SK-N-SH (cell line): Measurements from ENCODE around the gene UPF2. TPM values are rescaled to one million over a fixed set of nuclear protein-coding genes. Genes with fewer than 3 reads are reported as not detected.

ENCODE experiments used
- CTCF ChIA-PET: fragments of 300-600, 350-600 bp; formaldehyde crosslinking; extraction: SDS; loops from one replicate; lab custom pipeline; 2021; lab: Yijun Ruan, JAX
- POLR2A ChIA-PET: fragments of 350-600 bp; sonication (Branson Sonifier 250); formaldehyde crosslinking; extraction: SDS; loops from one replicate; lab custom pipeline; 2020; ENCODE audit warnings: antibody characterized with exemption, inconsistent platforms; lab: Yijun Ruan, JAX
- DNase-seq: peaks from one replicate; pipeline ENCODE4 v3.0.0; 2012
- H2AFZ ChIP-seq: fragments of 200-600 bp; sonication (generic); 2 replicates; pipeline ENCODE4 v1.8.1; 2016; ENCODE audit warnings: antibody characterized with exemption, mild to moderate bottlenecking, low read depth
- H3F3A ChIP-seq: fragments of 200-600 bp; sonication (generic); replicated peaks from 2 replicates; pipeline ENCODE3; 2016; ENCODE audit warnings: antibody characterized with exemption, mild to moderate bottlenecking; ENCODE audit not compliant: insufficient read depth
- H3K27ac ChIP-seq, 2 experiments: fragments of 200-500 bp in 1 of 2; fragments of 200-600 bp in 1 of 2; sonication (Bioruptor generic) in 1 of 2; sonication (generic), shearing (Covaris generic) in 1 of 2; 2 replicates each; pipeline versions ENCODE4 v1.5.1 to v1.6.1; 2014 to 2016; ENCODE audit warnings: low read depth in 2 of 2, inconsistent platforms in 1 of 2, low read length in 1 of 2, mild to moderate bottlenecking in 1 of 2, mixed read lengths in 1 of 2
- H3K27me3 ChIP-seq: fragments of 200-600 bp; sonication (generic), shearing (Covaris generic); 2 replicates; pipeline ENCODE4 v1.6.1; 2016; ENCODE audit warnings: mixed run types; ENCODE audit not compliant: insufficient read depth
- H3K36me3 ChIP-seq, 2 experiments: fragments of 200-500 bp in 1 of 2; fragments of 200-600 bp in 1 of 2; sonication (Bioruptor generic) in 1 of 2; sonication (generic) in 1 of 2; replicated peaks in 1 of 2; 2 replicates each; pipeline versions ENCODE3 to v1.5.1; 2014 to 2016; ENCODE audit warnings: low read length in 1 of 2, mild to moderate bottlenecking in 1 of 2; ENCODE audit not compliant: insufficient read depth in 2 of 2, control insufficient read depth in 1 of 2
- H3K4me1 ChIP-seq, 2 experiments: fragments of 200-500 bp in 1 of 2; fragments of 200-600 bp in 1 of 2; sonication (Bioruptor generic) in 1 of 2; sonication (generic), shearing (Covaris generic) in 1 of 2; 2 replicates each; pipeline versions ENCODE4 v1.5.1 to v1.6.1; 2014 to 2016; ENCODE audit warnings: low read depth in 1 of 2, low read length in 1 of 2, mixed run types in 1 of 2; ENCODE audit not compliant: insufficient read depth in 2 of 2, control insufficient read depth in 1 of 2
- H3K4me2 ChIP-seq: fragments of 200-600 bp; sonication (generic), shearing (Covaris generic); 2 replicates; pipeline ENCODE4 v1.6.1; 2017; ENCODE audit warnings: mixed run types
- H3K4me3 ChIP-seq, 2 experiments: fragments of 200-500 bp in 1 of 2; fragments of 200-600 bp in 1 of 2; sonication (Bioruptor generic) in 1 of 2; sonication (generic), shearing (Covaris generic) in 1 of 2; 2 replicates each; pipeline versions ENCODE4 v1.5.1 to v1.8.1; 2014 to 2016; ENCODE audit warnings: low read depth in 2 of 2, inconsistent platforms in 1 of 2, low read length in 1 of 2, mild to moderate bottlenecking in 1 of 2, mixed read lengths in 1 of 2, moderate library complexity in 1 of 2
- H3K79me2 ChIP-seq: fragments of 200-600 bp; sonication (generic); 2 replicates; pipeline ENCODE4 v1.8.1; 2017; ENCODE audit warnings: mild to moderate bottlenecking; ENCODE audit not compliant: insufficient read depth
- H3K9ac ChIP-seq: fragments of 200-600 bp; sonication (generic); 2 replicates; pipeline ENCODE4 v1.6.1; 2017; ENCODE audit warnings: mixed run types
- H3K9me2 ChIP-seq: fragments of 200-600 bp; sonication (generic); 2 replicates; pipeline ENCODE4 v1.6.1; 2017; ENCODE audit warnings: mixed run types
- H3K9me3 ChIP-seq: fragments of 200-600 bp; sonication (generic); 2 replicates; pipeline ENCODE4 v1.6.1; 2017; ENCODE audit warnings: mixed run types, mild to moderate bottlenecking, moderate library complexity
- H4K20me1 ChIP-seq: fragments of 200-600 bp; sonication (generic); 2 replicates; pipeline ENCODE4 v1.6.1; 2017; ENCODE audit warnings: mild to moderate bottlenecking, mixed run types; ENCODE audit not compliant: insufficient read depth
- CHD2 ChIP-seq: fragments of 150-350 bp; IDR thresholded peaks from 2 replicates; pipeline ENCODE4 v1.6.1; 2018; ENCODE audit warnings: low read length; ENCODE audit not compliant: partially characterized antibody
- EP300 ChIP-seq, 2 experiments: IDR thresholded peaks; 2 replicates each; pipeline versions ENCODE4 v1.4.0 to v1.6.1; 2012; ENCODE audit warnings: borderline replicate concordance in 1 of 2, low read depth in 1 of 2, low read length in 1 of 2
- EZH2phosphoT487 ChIP-seq: fragments of 200-600 bp; sonication (generic); IDR thresholded peaks from 2 replicates; pipeline ENCODE4 v1.6.1; 2017; ENCODE audit warnings: low read depth, mixed run types, mild to moderate bottlenecking, antibody characterized with exemption, moderate library complexity, borderline replicate concordance
- FOSL2 ChIP-seq: IDR thresholded peaks from 2 replicates; pipeline ENCODE4 v1.4.0; 2012; ENCODE audit warnings: low read depth, mild to moderate bottlenecking, moderate library complexity, borderline replicate concordance
- FOXM1 ChIP-seq: IDR thresholded peaks from 2 replicates; pipeline ENCODE4 v1.4.0; 2012; ENCODE audit warnings: low read depth, mild to moderate bottlenecking
- GABPA ChIP-seq: IDR thresholded peaks from 2 replicates; pipeline ENCODE4 v1.4.0; 2012; ENCODE audit warnings: low read depth, mild to moderate bottlenecking
- GATA2 ChIP-seq: sonication (generic); formaldehyde crosslinking; IDR thresholded peaks from 2 replicates; pipeline ENCODE4 v1.5.0; 2020; ENCODE audit warnings: mild to moderate bottlenecking, missing genetic modification reagents
- JUND ChIP-seq: IDR thresholded peaks from 2 replicates; pipeline ENCODE4 v1.4.0; 2012
- MXI1 ChIP-seq: IDR thresholded peaks from 2 replicates; pipeline ENCODE4 v1.6.1; 2012; ENCODE audit warnings: mild to moderate bottlenecking, low read depth, low read length, improper control_type of control experiment
- NFIC ChIP-seq: IDR thresholded peaks from 2 replicates; pipeline ENCODE4 v1.4.0; 2012; ENCODE audit warnings: borderline replicate concordance
- NRF1 ChIP-seq: IDR thresholded peaks from 2 replicates; pipeline ENCODE4 v1.6.1; 2012; ENCODE audit warnings: low read depth, mild to moderate bottlenecking, low read length
- POLR2AphosphoS5 ChIP-seq: IDR thresholded peaks from 2 replicates; pipeline ENCODE4 v1.6.1; 2012; ENCODE audit warnings: low read depth, low read length
- RAD21 ChIP-seq: IDR thresholded peaks from 2 replicates; pipeline ENCODE4 v1.6.1; 2012; ENCODE audit warnings: mild to moderate bottlenecking, low read length
- SIN3A ChIP-seq: IDR thresholded peaks from 2 replicates; pipeline ENCODE4 v1.6.1; 2012; ENCODE audit warnings: low read depth, mild to moderate bottlenecking, low read length, moderate library complexity, borderline replicate concordance
- TCF12 ChIP-seq: IDR thresholded peaks from 2 replicates; pipeline ENCODE4 v1.4.0; 2012
- TEAD4 ChIP-seq: IDR thresholded peaks from 2 replicates; pipeline ENCODE4 v1.4.0; 2012; ENCODE audit warnings: mild to moderate bottlenecking, borderline replicate concordance; ENCODE audit not compliant: insufficient read depth
- YY1 ChIP-seq: IDR thresholded peaks from 2 replicates; pipeline ENCODE4 v1.4.0; 2012; ENCODE audit warnings: low read depth, mild to moderate bottlenecking
- whole genome bisulfite sequencing: methylation state at CpG from one replicate; pipeline ENCODE4 v1.1.6; 2017; ENCODE audit warnings: low lambda C conversion rate; 5-methylcytosine and 5-hydroxymethylcytosine counted together
- polyA plus RNA-seq, 3 experiments: library from polyadenylated mRNA; depleted of rRNA; stranded (reverse); fragments of >200 nt; gene quantifications; 2 replicates each; pipeline ENCODE4 v1.2.3, GENCODE V29; 2012
- TF ChIP-seq, protein P1 (sequence below): fragments of 200-600 bp; sonication (generic); IDR thresholded peaks from 2 replicates; pipeline ENCODE4 v1.6.1; 2017; ENCODE audit warnings: antibody characterized with exemption, mild to moderate bottlenecking, moderate library complexity
- TF ChIP-seq, protein P2 (sequence below): fragments of 150-350 bp; IDR thresholded peaks from 2 replicates; pipeline ENCODE4 v1.6.1; 2017; ENCODE audit warnings: antibody characterized with exemption, low read length, low read depth, borderline replicate concordance
- TF ChIP-seq, protein P3 (sequence below): IDR thresholded peaks from 2 replicates; pipeline ENCODE4 v1.4.0; 2012; ENCODE audit warnings: low read depth, borderline replicate concordance
- TF ChIP-seq, protein P4 (sequence below): IDR thresholded peaks from 2 replicates; pipeline ENCODE4 v1.4.0; 2012; ENCODE audit warnings: low read depth, borderline replicate concordance
- TF ChIP-seq, protein P5 (sequence below): IDR thresholded peaks from 2 replicates; pipeline ENCODE4; 2012

UPF2 gene
- polyA plus RNA-seq, 1 of the 3 experiments (the other 2 are of a cell fraction), result 4.7 TPM

DNA sequence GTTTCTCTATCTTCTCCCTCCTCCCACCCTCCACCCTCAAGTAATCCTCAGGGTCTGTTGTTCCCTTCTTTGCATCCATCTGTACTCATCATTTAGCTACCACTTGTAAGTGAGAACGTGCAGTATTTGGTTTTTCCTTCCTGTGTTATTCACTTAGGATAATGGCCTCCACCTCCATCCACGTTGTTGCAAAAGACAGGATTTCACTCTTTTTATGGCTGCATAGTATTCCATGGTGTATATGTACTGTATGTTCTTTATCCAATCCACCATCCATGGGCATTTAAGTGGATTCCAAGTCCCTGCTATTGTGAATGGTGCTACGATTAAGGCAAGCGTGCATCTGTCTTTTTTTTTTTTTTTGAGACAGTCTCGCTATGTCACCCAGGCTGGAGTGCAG lies 147.0 kb downstream of the UPF2 start:
- no peaks in the 10 kb centered on the region for H3K27me3 ChIP-seq
- H3K9me2 ChIP-seq, result no peaks in the 10 kb centered on the region
- POLR2A ChIA-PET, result no interaction called here
- CTCF ChIA-PET, result no interaction called here
- no peak overlapping the region for H3K27ac ChIP-seq
- H3K9ac ChIP-seq, result no peak overlapping the region
- no peaks in the 10 kb centered on the region for H3K79me2 ChIP-seq
- WGBS, result 70% methylated on average over 5 of the region's 5 CpGs
- H3K9me3 ChIP-seq, result no peaks in the 10 kb centered on the region
- no peak overlapping the region for H3K4me3 ChIP-seq
- no peaks in the 10 kb centered on the region for H3K36me3 ChIP-seq
- TF ChIP-seq EP300 (IDR thresholded peaks at IDR 0.05; ENCODE audit: borderline replicate concordance in 1 of 2, low read depth in 1 of 2, low read length in 1 of 2) (no peak), FOXM1 (no peak), MXI1 (no peak), FOSL2 (no peak), YY1 (no peak), NFIC (no peak), CHD2 (no peak), GABPA (no peak), RAD21 (no peak), POLR2AphosphoS5 (no peak), SIN3A (no peak), TCF12 (no peak)
- TF ChIP-seq, protein P1, sequence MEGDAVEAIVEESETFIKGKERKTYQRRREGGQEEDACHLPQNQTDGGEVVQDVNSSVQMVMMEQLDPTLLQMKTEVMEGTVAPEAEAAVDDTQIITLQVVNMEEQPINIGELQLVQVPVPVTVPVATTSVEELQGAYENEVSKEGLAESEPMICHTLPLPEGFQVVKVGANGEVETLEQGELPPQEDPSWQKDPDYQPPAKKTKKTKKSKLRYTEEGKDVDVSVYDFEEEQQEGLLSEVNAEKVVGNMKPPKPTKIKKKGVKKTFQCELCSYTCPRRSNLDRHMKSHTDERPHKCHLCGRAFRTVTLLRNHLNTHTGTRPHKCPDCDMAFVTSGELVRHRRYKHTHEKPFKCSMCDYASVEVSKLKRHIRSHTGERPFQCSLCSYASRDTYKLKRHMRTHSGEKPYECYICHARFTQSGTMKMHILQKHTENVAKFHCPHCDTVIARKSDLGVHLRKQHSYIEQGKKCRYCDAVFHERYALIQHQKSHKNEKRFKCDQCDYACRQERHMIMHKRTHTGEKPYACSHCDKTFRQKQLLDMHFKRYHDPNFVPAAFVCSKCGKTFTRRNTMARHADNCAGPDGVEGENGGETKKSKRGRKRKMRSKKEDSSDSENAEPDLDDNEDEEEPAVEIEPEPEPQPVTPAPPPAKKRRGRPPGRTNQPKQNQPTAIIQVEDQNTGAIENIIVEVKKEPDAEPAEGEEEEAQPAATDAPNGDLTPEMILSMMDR, result no peak
- TF ChIP-seq, protein P2, sequence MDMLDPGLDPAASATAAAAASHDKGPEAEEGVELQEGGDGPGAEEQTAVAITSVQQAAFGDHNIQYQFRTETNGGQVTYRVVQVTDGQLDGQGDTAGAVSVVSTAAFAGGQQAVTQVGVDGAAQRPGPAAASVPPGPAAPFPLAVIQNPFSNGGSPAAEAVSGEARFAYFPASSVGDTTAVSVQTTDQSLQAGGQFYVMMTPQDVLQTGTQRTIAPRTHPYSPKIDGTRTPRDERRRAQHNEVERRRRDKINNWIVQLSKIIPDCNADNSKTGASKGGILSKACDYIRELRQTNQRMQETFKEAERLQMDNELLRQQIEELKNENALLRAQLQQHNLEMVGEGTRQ, result no peak
- TF ChIP-seq, protein P3, sequence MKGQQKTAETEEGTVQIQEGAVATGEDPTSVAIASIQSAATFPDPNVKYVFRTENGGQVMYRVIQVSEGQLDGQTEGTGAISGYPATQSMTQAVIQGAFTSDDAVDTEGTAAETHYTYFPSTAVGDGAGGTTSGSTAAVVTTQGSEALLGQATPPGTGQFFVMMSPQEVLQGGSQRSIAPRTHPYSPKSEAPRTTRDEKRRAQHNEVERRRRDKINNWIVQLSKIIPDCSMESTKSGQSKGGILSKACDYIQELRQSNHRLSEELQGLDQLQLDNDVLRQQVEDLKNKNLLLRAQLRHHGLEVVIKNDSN, result no peak
- TF ChIP-seq, all 33 proteins: peak for 0
- DNase-seq, result no peak
- Histone ChIP-seq H3F3A (no peaks in the 10 kb centered on the region), H4K20me1 (no peaks in the 10 kb centered on the region), H3K4me1 (peaks cover 0 to 3% of the 10 kb centered on the region in 2 experiments; a peak in 1 of 4 replicates), H3K4me2 (no peak overlapping the region), H2AFZ (no peak overlapping the region)

DNA sequence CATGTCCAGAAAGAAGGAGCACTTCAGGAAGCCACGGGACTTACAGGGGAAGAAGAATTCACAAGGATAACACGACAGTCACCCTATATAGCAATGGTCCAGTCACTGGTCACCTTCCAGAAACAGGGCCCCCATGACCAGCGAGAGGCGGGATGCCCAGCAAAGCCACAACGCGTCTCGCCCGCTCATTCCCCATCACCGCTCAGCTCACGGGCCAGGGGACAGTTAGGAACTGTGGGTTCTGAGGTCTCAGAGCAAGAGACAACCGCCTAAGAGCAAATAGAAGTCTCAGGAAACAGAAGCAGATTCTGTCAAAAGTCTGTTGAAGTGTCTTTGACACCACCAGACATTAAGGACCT lies 147.5 kb downstream of the UPF2 start:
- CTCF ChIA-PET, result no interaction called here
- H3K9me2 ChIP-seq, result no peaks in the 10 kb centered on the region
- TF ChIP-seq EP300 (IDR thresholded peaks at IDR 0.05; ENCODE audit: borderline replicate concordance in 1 of 2, low read depth in 1 of 2, low read length in 1 of 2) (no peak), RAD21 (no peak), MXI1 (no peak), POLR2AphosphoS5 (no peak), JUND (no peak), GABPA (no peak), GATA2 (CRISPR knock-in tag) (no peak), EZH2phosphoT487 (no peak), NRF1 (no peak), FOSL2 (no peak), TEAD4 (no peak)
- TF ChIP-seq, protein P4, sequence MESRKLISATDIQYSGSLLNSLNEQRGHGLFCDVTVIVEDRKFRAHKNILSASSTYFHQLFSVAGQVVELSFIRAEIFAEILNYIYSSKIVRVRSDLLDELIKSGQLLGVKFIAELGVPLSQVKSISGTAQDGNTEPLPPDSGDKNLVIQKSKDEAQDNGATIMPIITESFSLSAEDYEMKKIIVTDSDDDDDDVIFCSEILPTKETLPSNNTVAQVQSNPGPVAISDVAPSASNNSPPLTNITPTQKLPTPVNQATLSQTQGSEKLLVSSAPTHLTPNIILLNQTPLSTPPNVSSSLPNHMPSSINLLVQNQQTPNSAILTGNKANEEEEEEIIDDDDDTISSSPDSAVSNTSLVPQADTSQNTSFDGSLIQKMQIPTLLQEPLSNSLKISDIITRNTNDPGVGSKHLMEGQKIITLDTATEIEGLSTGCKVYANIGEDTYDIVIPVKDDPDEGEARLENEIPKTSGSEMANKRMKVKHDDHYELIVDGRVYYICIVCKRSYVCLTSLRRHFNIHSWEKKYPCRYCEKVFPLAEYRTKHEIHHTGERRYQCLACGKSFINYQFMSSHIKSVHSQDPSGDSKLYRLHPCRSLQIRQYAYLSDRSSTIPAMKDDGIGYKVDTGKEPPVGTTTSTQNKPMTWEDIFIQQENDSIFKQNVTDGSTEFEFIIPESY, result no peak
- TF ChIP-seq, protein P5, sequence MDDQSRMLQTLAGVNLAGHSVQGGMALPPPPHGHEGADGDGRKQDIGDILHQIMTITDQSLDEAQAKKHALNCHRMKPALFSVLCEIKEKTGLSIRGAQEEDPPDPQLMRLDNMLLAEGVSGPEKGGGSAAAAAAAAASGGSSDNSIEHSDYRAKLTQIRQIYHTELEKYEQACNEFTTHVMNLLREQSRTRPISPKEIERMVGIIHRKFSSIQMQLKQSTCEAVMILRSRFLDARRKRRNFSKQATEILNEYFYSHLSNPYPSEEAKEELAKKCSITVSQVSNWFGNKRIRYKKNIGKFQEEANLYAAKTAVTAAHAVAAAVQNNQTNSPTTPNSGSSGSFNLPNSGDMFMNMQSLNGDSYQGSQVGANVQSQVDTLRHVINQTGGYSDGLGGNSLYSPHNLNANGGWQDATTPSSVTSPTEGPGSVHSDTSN, result no peak
- TF ChIP-seq, protein P3, result no peak

More for the DNA sequence above, 147.5 kb downstream of the UPF2 start:
- no peak overlapping the region for H2AFZ ChIP-seq
- H3K36me3 ChIP-seq, result no peaks in the 10 kb centered on the region
- POLR2A ChIA-PET, result no interaction called here
- H3K4me2 ChIP-seq, result no peak overlapping the region
- peaks cover 0 to 3% of the 10 kb centered on the region in 2 experiments; a peak in 1 of 4 replicates for H3K4me1 ChIP-seq
- no peak for DNase-seq
- H3K9ac ChIP-seq, result no peak overlapping the region
- H4K20me1 ChIP-seq, result no peaks in the 10 kb centered on the region
- H3F3A ChIP-seq, result no peaks in the 10 kb centered on the region
- no peaks in the 10 kb centered on the region for H3K79me2 ChIP-seq
- 89% methylated on average over 11 of the region's 11 CpGs for WGBS
- no peaks in the 10 kb centered on the region for H3K27me3 ChIP-seq
- no peaks in the 10 kb centered on the region for H3K9me3 ChIP-seq
- no peak overlapping the region for H3K27ac ChIP-seq
- H3K4me3 ChIP-seq, result no peak overlapping the region
